ENCODE measurements around the gene MAGEH1. TPM values are rescaled to one million over a fixed set of nuclear protein-coding genes. Genes with fewer than 3 reads are reported as not detected.
"Not testable (repeated sequence)": the region's sequence is repeated elsewhere in the genome, so short reads cannot be mapped to it uniquely, and the experiment has no call there.

The MAGEH1 gene
- total RNA-seq, 2 experiments from 2014 or later: 10.4 to 19.7 TPM

- H3K4me3 ChIP-seq (ENCODE audit: low read depth, low read length, poor library complexity, severe bottlenecking); H3K27ac ChIP-seq (ENCODE audit: low read depth, low read length, poor library complexity, severe bottlenecking); POLR2A ChIA-PET; H3K9me3 ChIP-seq (ENCODE audit: low read length); H3K9me2 ChIP-seq (ENCODE audit: insufficient read depth, low read length); BruUV-seq (replicated peaks); H4K20me1 ChIP-seq (ENCODE audit: insufficient read depth, low read length); intact Hi-C loops (cut with micrococcal nuclease; ENCODE audit: unreplicated experiment); H3K4me2 ChIP-seq (ENCODE audit: low read length); H3K36me3 ChIP-seq (ENCODE audit: insufficient read depth, low read length); H3K79me2 ChIP-seq (ENCODE audit: insufficient read depth, low read depth, low read length); H3K4me1 ChIP-seq (ENCODE audit: insufficient read depth, low read length, poor library complexity, severe bottlenecking); DNase-seq (ENCODE audit: low spot score); H2AFZ ChIP-seq (ENCODE audit: low read length); CTCF ChIA-PET (ENCODE audit: unreplicated experiment): not testable (repeated sequence)
Observed at GRCh38 chrX:55465791-55466190, 13.9 kb downstream of the MAGEH1 start.

- intact Hi-C loops (cut with micrococcal nuclease; ENCODE audit: unreplicated experiment); H2AFZ ChIP-seq (ENCODE audit: low read length); H3K4me1 ChIP-seq (ENCODE audit: insufficient read depth, low read length, poor library complexity, severe bottlenecking); H3K36me3 ChIP-seq (ENCODE audit: insufficient read depth, low read length); H3K9me3 ChIP-seq (ENCODE audit: low read length); POLR2A ChIA-PET; BruUV-seq (replicated peaks); H3K27ac ChIP-seq (ENCODE audit: low read depth, low read length, poor library complexity, severe bottlenecking); H3K79me2 ChIP-seq (ENCODE audit: insufficient read depth, low read depth, low read length); H4K20me1 ChIP-seq (ENCODE audit: insufficient read depth, low read length); H3K4me2 ChIP-seq (ENCODE audit: low read length); DNase-seq (ENCODE audit: low spot score); H3K9me2 ChIP-seq (ENCODE audit: insufficient read depth, low read length); CTCF ChIA-PET (ENCODE audit: unreplicated experiment); H3K4me3 ChIP-seq (ENCODE audit: low read depth, low read length, poor library complexity, severe bottlenecking): not testable (repeated sequence)
Observed at GRCh38 chrX:55479956-55480355, 28.0 kb downstream of the MAGEH1 start.

- BruUV-seq (replicated peaks): no TSS peak
- Histone ChIP-seq H4K20me1 (ENCODE audit: insufficient read depth, low read length) (no peaks in the 10 kb centered on the region), H3K79me2 (ENCODE audit: insufficient read depth, low read depth, low read length) (no peaks in the 10 kb centered on the region), H2AFZ (ENCODE audit: low read length) (no peak overlapping the region), H3K27ac (ENCODE audit: low read depth, low read length, poor library complexity, severe bottlenecking) (no peak overlapping the region), H3K36me3 (ENCODE audit: insufficient read depth, low read length) (no peaks in the 10 kb centered on the region), H3K4me1 (ENCODE audit: insufficient read depth, low read length, poor library complexity, severe bottlenecking) (no peaks in the 10 kb centered on the region), H3K9me3 (ENCODE audit: low read length) (no peaks in the 10 kb centered on the region), H3K4me2 (ENCODE audit: low read length) (no peak overlapping the region), H3K9me2 (ENCODE audit: insufficient read depth, low read length) (no peaks in the 10 kb centered on the region), H3K4me3 (ENCODE audit: low read depth, low read length, poor library complexity, severe bottlenecking) (no peak overlapping the region)
- TF ChIP-seq EZH2phosphoT487 (IDR thresholded peaks at IDR 0.05; ENCODE audit: borderline replicate concordance, low read depth, low read length) (no peak), CTCF (conservative IDR thresholded peaks at IDR 0.05; ENCODE audit: low read length) (no peak)
- no peak for DNase-seq (ENCODE audit: low spot score)
- intact Hi-C loops (cut with micrococcal nuclease; ENCODE audit: unreplicated experiment): no loop called here
- ChIA-PET CTCF (ENCODE audit: unreplicated experiment) (no interaction called here), POLR2A (no interaction called here)
Observed at GRCh38 chrX:55480390-55481062, 28.6 kb downstream of the MAGEH1 start.

GRCh38 chrX:55484948-55485347, 33.0 kb downstream of the MAGEH1 start:
- no peaks in the 10 kb centered on the region for H3K79me2 ChIP-seq (ENCODE audit: insufficient read depth, low read depth, low read length)
- ChIA-PET CTCF (ENCODE audit: unreplicated experiment) (no interaction called here), POLR2A (no interaction called here)
- no peaks in the 10 kb centered on the region for H3K9me2 ChIP-seq (ENCODE audit: insufficient read depth, low read length)
- H3K4me3 ChIP-seq (ENCODE audit: low read depth, low read length, poor library complexity, severe bottlenecking): no peak overlapping the region
- H2AFZ ChIP-seq (ENCODE audit: low read length): no peak overlapping the region
- no peaks in the 10 kb centered on the region for H3K9me3 ChIP-seq (ENCODE audit: low read length)
- DNase-seq (ENCODE audit: low spot score): no peak
- no peak for TF ChIP-seq EZH2phosphoT487 (IDR thresholded peaks at IDR 0.05; ENCODE audit: borderline replicate concordance, low read depth, low read length)
- TF ChIP-seq CTCF (conservative IDR thresholded peaks at IDR 0.05; ENCODE audit: low read length): no peak
- H4K20me1 ChIP-seq (ENCODE audit: insufficient read depth, low read length): no peaks in the 10 kb centered on the region
- H3K27ac ChIP-seq (ENCODE audit: low read depth, low read length, poor library complexity, severe bottlenecking): no peak overlapping the region
- H3K4me2 ChIP-seq (ENCODE audit: low read length): no peak overlapping the region
- H3K4me1 ChIP-seq (ENCODE audit: insufficient read depth, low read length, poor library complexity, severe bottlenecking): peaks cover 8% of the 10 kb centered on the region
- BruUV-seq (replicated peaks): no TSS peak
- intact Hi-C loops (cut with micrococcal nuclease; ENCODE audit: unreplicated experiment): no loop called here
- H3K36me3 ChIP-seq (ENCODE audit: insufficient read depth, low read length): no peaks in the 10 kb centered on the region

Data from OCI-LY7 (cell line).